ENCODE data around the gene SS18. TPM values are rescaled to one million over a fixed set of nuclear protein-coding genes. Genes with fewer than 3 reads are reported as not detected.

SS18 gene
- total RNA-seq, 1 donor from 2014 or later, result 60.0 TPM

GRCh38 chr18:26121476-26121875, 31.1 kb upstream of the SS18 start:
- no peaks in the 10 kb centered on the region for H3K36me3 ChIP-seq
- intact Hi-C loops (cut with DNase I), result no loop called here
- H3K27ac ChIP-seq, result no peak overlapping the region
- no peaks in the 10 kb centered on the region for H3K9me3 ChIP-seq
- ATAC-seq (no peak), DNase-seq (no peak)
- no peak for TF ChIP-seq CTCF (IDR thresholded peaks at IDR 0.05)
- H3K4me1 ChIP-seq, result no peaks in the 10 kb centered on the region
- H3K27me3 ChIP-seq, result no peaks in the 10 kb centered on the region
- no peak overlapping the region for H3K4me3 ChIP-seq

- Histone ChIP-seq H3K36me3 (no peaks in the 10 kb centered on the region), H3K9me3 (no peaks in the 10 kb centered on the region), H3K4me3 (no peak overlapping the region), H3K4me1 (no peaks in the 10 kb centered on the region), H3K27me3 (no peaks in the 10 kb centered on the region), H3K27ac (no peak overlapping the region)
- DNase-seq (no peak), ATAC-seq (no peak)
- intact Hi-C loops (cut with DNase I), result no loop called here
- no peak for TF ChIP-seq CTCF (IDR thresholded peaks at IDR 0.05)
These were observed 28.8 kb upstream of the SS18 start for GRCh38 chr18:26119246-26119645.

GRCh38 chr18:26104035-26104434, 13.6 kb upstream of the SS18 start:
- TF ChIP-seq CTCF (IDR thresholded peaks at IDR 0.05), result no peak
- H3K36me3 ChIP-seq, result no peaks in the 10 kb centered on the region
- no peaks in the 10 kb centered on the region for H3K9me3 ChIP-seq
- no peaks in the 10 kb centered on the region for H3K4me1 ChIP-seq
- H3K4me3 ChIP-seq, result no peak overlapping the region
- ATAC-seq (no peak), DNase-seq (no peak)
- H3K27me3 ChIP-seq, result no peaks in the 10 kb centered on the region
- intact Hi-C loops (cut with DNase I), result no loop called here
- H3K27ac ChIP-seq, result no peak overlapping the region

GRCh38 chr18:26103579-26103978, 13.2 kb upstream of the SS18 start:
- H3K36me3 ChIP-seq, result no peaks in the 10 kb centered on the region
- no peak overlapping the region for H3K27ac ChIP-seq
- no peak for TF ChIP-seq CTCF (IDR thresholded peaks at IDR 0.05)
- no peaks in the 10 kb centered on the region for H3K27me3 ChIP-seq
- no peaks in the 10 kb centered on the region for H3K4me1 ChIP-seq
- no peak overlapping the region for H3K4me3 ChIP-seq
- H3K9me3 ChIP-seq, result no peaks in the 10 kb centered on the region
- ATAC-seq (peak; percentile 78), DNase-seq (peak; percentile 71)
- intact Hi-C loops (cut with DNase I), result no loop called here

- Histone ChIP-seq H3K9me3 (no peaks in the 10 kb centered on the region), H3K4me3 (no peak overlapping the region), H3K27ac (no peak overlapping the region), H3K27me3 (no peaks in the 10 kb centered on the region), H3K36me3 (no peaks in the 10 kb centered on the region), H3K4me1 (no peaks in the 10 kb centered on the region)
- ATAC-seq, result no peak
- no peak for TF ChIP-seq CTCF (IDR thresholded peaks at IDR 0.05)
- no peak for DNase-seq
- intact Hi-C loops (cut with DNase I), result no loop called here
These were observed 7.2 kb upstream of the SS18 start for GRCh38 chr18:26097563-26097962.

- Histone ChIP-seq H3K4me3 (no peak overlapping the region), H3K27me3 (no peaks in the 10 kb centered on the region), H3K9me3 (no peaks in the 10 kb centered on the region), H3K27ac (no peak overlapping the region), H3K36me3 (no peaks in the 10 kb centered on the region), H3K4me1 (no peaks in the 10 kb centered on the region)
- no peak for ATAC-seq
- DNase-seq, result no peak
- no peak for TF ChIP-seq CTCF (IDR thresholded peaks at IDR 0.05)
- intact Hi-C loops (cut with DNase I), result no loop called here
These were observed 6.4 kb upstream of the SS18 start for GRCh38 chr18:26096852-26097251.

Measured in upper lobe of right lung (tissue), 1 donor.